Tibial nerve (tissue), 4 donors: ENCODE measurements around the gene NPC1L1. TPM values are rescaled to one million over a fixed set of nuclear protein-coding genes. Genes with fewer than 3 reads are reported as not detected.

Experiments used
- DNase-seq, 2 donors: peaks; one replicate each; pipeline ENCODE4 v3.0.0-alpha.2; 2019; ENCODE audit warnings: low spot score in 2 of 2
- H3K27ac ChIP-seq, 4 donors: fragments of 200-600 bp; sonication (generic) in 3 of 4; one replicate each; pipeline ENCODE4 v1.5.1; 2017 to 2019; ENCODE audit warnings: mild to moderate bottlenecking in 1 of 4
- H3K27me3 ChIP-seq, 2 donors: fragments of 200-600 bp; sonication (generic) in 1 of 2; one replicate each; pipeline versions ENCODE4 v1.5.1 to v1.6.0; 2017 to 2019
- H3K36me3 ChIP-seq, 3 donors: fragments of 200-600 bp; sonication (generic); one replicate each; pipeline ENCODE4 v1.5.1; 2018 to 2019
- H3K4me1 ChIP-seq, 4 donors: fragments of 200-600 bp; sonication (generic) in 3 of 4; one replicate each; pipeline ENCODE4 v1.5.1; 2017 to 2019
- H3K4me3 ChIP-seq, 4 donors: fragments of 200-600 bp; sonication (generic) in 3 of 4; one replicate each; pipeline ENCODE4 v1.5.1; 2017 to 2019; ENCODE audit warnings: mild to moderate bottlenecking in 1 of 4, moderate library complexity in 1 of 4
- H3K9me3 ChIP-seq, 4 donors: fragments of 200-600 bp; sonication (generic) in 3 of 4; one replicate each; pipeline ENCODE4 v1.5.1; 2017 to 2019
- CTCF ChIP-seq, 5 experiments: fragments of 200-600 bp in 3 of 5; fragments of 450-650 bp in 2 of 5; sonication (generic) in 3 of 5; IDR thresholded peaks; one replicate each; pipeline ENCODE4 v1.5.1; 2016 to 2019; ENCODE audit warnings: antibody characterized with exemption in 5 of 5, mild to moderate bottlenecking in 3 of 5, moderate library complexity in 2 of 5
- EP300 ChIP-seq, 2 donors: sonication (generic); formaldehyde crosslinking; IDR thresholded peaks; one replicate each; pipeline ENCODE4 v1.6.1; 2017; ENCODE audit warnings: antibody characterized with exemption in 2 of 2, mild to moderate bottlenecking in 1 of 2
- POLR2A ChIP-seq, 2 donors: fragments of 450-650 bp; IDR thresholded peaks; one replicate each; pipeline ENCODE4 v1.6.1; 2017; ENCODE audit warnings: antibody characterized with exemption in 2 of 2, mild to moderate bottlenecking in 2 of 2, moderate library complexity in 2 of 2
- WGBS, 2 donors: methylation state at CpG; one replicate each; pipeline ENCODE4 v1.1.5; 2018; 5-methylcytosine and 5-hydroxymethylcytosine counted together
- total RNA-seq, 4 donors: library from RNA; depleted of rRNA; stranded (reverse); fragments of >200 nt; gene quantifications; one replicate each; pipeline ENCODE4 v1.1.0, GENCODE V29; 2016

NPC1L1 gene
- total RNA-seq, 4 donors from 2014 or later, result 0.30 to 0.44 (median 0.39) TPM; not detected in 1

GRCh38 chr7:44486693-44487092 lies 54.4 kb downstream of the NPC1L1 start:
- Histone ChIP-seq H3K36me3 (peaks cover 0 to 38% (median 18%) of the 10 kb centered on the region in 3 donors), H3K27ac (no peak overlapping the region), H3K9me3 (peaks cover 0 to 22% (median 0%) of the 10 kb centered on the region in 4 donors), H3K4me3 (no peak overlapping the region), H3K27me3 (no peaks in the 10 kb centered on the region), H3K4me1 (peaks cover 0 to 58% (median 22%) of the 10 kb centered on the region in 4 donors)
- WGBS, 2 donors, result 91 to 93% methylated on average over 1 of the region's 1 CpG
- no peak for TF ChIP-seq EP300 (IDR thresholded peaks at IDR 0.05)
- no peak for TF ChIP-seq CTCF (IDR thresholded peaks at IDR 0.05)
- TF ChIP-seq POLR2A (IDR thresholded peaks at IDR 0.05), result no peak
- DNase-seq, result no peak

GRCh38 chr7:44486001-44486400 lies 55.1 kb downstream of the NPC1L1 start:
- Histone ChIP-seq H3K27ac (no peak overlapping the region), H3K27me3 (no peaks in the 10 kb centered on the region), H3K9me3 (peaks cover 0 to 22% (median 0%) of the 10 kb centered on the region in 4 donors), H3K4me3 (no peak overlapping the region), H3K36me3 (peaks cover 0 to 45% (median 18%) of the 10 kb centered on the region in 3 donors), H3K4me1 (peaks cover 0 to 54% (median 22%) of the 10 kb centered on the region in 4 donors)
- no peak for TF ChIP-seq CTCF (IDR thresholded peaks at IDR 0.05)
- no peak for TF ChIP-seq POLR2A (IDR thresholded peaks at IDR 0.05)
- 85 to 89% methylated on average over 4 of the region's 4 CpGs for WGBS, 2 donors
- no peak for DNase-seq

GRCh38 chr7:44484482-44485313 lies 56.4 kb downstream of the NPC1L1 start:
- H3K4me3 ChIP-seq, result no peak overlapping the region
- no peak for DNase-seq
- 88 to 91% methylated on average over 5 of the region's 5 CpGs for WGBS, 2 donors
- H3K27ac ChIP-seq, result no peak overlapping the region
- H3K27me3 ChIP-seq, result no peaks in the 10 kb centered on the region
- peaks cover 0 to 53% (median 21%) of the 10 kb centered on the region in 4 donors for H3K4me1 ChIP-seq
- no peak for TF ChIP-seq POLR2A (IDR thresholded peaks at IDR 0.05)
- TF ChIP-seq EP300 (IDR thresholded peaks at IDR 0.05), result no peak
- no peak for TF ChIP-seq CTCF (IDR thresholded peaks at IDR 0.05)
- H3K9me3 ChIP-seq, result peaks cover 0 to 22% (median 0%) of the 10 kb centered on the region in 4 donors
- H3K36me3 ChIP-seq, result peaks cover 0 to 56% (median 18%) of the 10 kb centered on the region in 3 donors

GRCh38 chr7:44482502-44483485 lies 58.3 kb downstream of the NPC1L1 start:
- no peak overlapping the region for H3K4me3 ChIP-seq
- DNase-seq, result no peak
- no peaks in the 10 kb centered on the region for H3K27me3 ChIP-seq
- H3K36me3 ChIP-seq, result peaks cover 0 to 75% (median 18%) of the 10 kb centered on the region in 3 donors
- H3K4me1 ChIP-seq, result peaks cover 0 to 34% (median 10%) of the 10 kb centered on the region in 4 donors
- TF ChIP-seq POLR2A (IDR thresholded peaks at IDR 0.05) (no peak), EP300 (IDR thresholded peaks at IDR 0.05) (no peak), CTCF (IDR thresholded peaks at IDR 0.05) (no peak)
- no peak overlapping the region for H3K27ac ChIP-seq
- WGBS, 2 donors, result 95 to 97% methylated on average over 2 of the region's 2 CpGs
- peaks cover 0 to 22% (median 0%) of the 10 kb centered on the region in 4 donors for H3K9me3 ChIP-seq
